ENCODE measurements around the gene KLHL29. TPM values are rescaled to one million over a fixed set of nuclear protein-coding genes. Genes with fewer than 3 reads are reported as not detected.

KLHL29 gene
- total RNA-seq, 3 donors from 2014 or later = 2.6 to 13.0 (median 5.5) TPM

DNA sequence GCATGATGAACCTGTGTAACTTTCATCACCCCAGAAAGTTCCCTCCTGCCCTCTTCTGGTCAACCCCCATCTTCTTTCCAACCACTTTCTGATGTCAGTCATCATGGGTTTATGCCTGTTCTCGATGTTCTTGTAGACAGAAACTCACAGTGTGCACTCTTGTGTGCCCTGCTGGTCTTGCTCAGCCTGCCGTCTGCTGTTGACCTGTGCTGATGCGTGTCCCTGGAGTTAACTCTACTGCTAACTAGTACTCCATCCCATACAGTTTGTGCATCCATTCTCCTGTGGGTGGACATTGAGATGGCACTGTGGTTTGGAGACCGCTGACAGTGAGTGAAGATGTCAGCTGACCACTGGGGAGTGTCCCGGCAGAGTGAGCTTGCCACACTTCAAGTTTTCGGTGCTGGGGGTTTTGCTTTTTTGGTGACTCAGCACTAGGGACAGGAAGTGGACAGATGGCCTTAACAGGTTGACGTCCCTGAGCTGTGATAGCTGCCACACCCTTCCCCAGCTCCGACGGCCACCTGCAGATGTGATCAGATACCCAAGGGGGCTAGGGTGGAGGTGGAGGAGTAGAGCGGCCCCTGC is 14.8 kb downstream of the KLHL29 start:
- TF ChIP-seq, protein P1, sequence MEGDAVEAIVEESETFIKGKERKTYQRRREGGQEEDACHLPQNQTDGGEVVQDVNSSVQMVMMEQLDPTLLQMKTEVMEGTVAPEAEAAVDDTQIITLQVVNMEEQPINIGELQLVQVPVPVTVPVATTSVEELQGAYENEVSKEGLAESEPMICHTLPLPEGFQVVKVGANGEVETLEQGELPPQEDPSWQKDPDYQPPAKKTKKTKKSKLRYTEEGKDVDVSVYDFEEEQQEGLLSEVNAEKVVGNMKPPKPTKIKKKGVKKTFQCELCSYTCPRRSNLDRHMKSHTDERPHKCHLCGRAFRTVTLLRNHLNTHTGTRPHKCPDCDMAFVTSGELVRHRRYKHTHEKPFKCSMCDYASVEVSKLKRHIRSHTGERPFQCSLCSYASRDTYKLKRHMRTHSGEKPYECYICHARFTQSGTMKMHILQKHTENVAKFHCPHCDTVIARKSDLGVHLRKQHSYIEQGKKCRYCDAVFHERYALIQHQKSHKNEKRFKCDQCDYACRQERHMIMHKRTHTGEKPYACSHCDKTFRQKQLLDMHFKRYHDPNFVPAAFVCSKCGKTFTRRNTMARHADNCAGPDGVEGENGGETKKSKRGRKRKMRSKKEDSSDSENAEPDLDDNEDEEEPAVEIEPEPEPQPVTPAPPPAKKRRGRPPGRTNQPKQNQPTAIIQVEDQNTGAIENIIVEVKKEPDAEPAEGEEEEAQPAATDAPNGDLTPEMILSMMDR (IDR thresholded peaks at IDR 0.05) = no peak
- no peaks in the 10 kb centered on the region for H3K9me3 ChIP-seq
- DNase-seq (no peak), ATAC-seq (no peak)
- no peaks in the 10 kb centered on the region for H3K36me3 ChIP-seq (ENCODE audit: low read depth)
- peaks cover 3% of the 10 kb centered on the region for H3K4me1 ChIP-seq (ENCODE audit: low read depth)
- intact Hi-C loops (cut with DNase I, micrococcal nuclease) = no loop called here
- H3K4me3 ChIP-seq = no peak overlapping the region

DNA sequence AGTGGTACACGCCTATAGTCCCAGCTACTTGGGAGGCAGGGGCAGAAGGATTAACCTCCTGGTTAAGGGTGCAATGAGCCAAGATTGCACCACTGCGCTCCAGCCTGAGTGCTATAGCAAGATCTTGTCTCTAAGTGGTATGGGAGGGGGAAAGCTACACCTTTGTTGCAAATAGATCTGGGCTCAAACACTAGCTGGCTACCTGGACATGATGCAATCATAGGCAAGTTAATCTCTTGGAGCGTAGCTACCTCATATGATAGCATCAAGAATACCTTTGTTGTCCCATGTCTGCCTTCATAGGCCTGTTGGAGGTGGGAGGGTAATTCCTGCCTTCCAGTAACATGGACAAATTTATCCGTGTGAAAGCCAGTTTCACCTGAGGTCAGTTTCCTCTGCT is 15.7 kb downstream of the KLHL29 start:
- Histone ChIP-seq H3K9me3 (no peaks in the 10 kb centered on the region), H3K4me3 (no peak overlapping the region), H3K4me1 (ENCODE audit: low read depth) (peaks cover 3% of the 10 kb centered on the region), H3K36me3 (ENCODE audit: low read depth) (no peaks in the 10 kb centered on the region)
- DNase-seq (no peak), ATAC-seq (no peak)
- intact Hi-C loops (cut with DNase I, micrococcal nuclease) = no loop called here
- TF ChIP-seq, protein P1 (IDR thresholded peaks at IDR 0.05) = no peak

DNA sequence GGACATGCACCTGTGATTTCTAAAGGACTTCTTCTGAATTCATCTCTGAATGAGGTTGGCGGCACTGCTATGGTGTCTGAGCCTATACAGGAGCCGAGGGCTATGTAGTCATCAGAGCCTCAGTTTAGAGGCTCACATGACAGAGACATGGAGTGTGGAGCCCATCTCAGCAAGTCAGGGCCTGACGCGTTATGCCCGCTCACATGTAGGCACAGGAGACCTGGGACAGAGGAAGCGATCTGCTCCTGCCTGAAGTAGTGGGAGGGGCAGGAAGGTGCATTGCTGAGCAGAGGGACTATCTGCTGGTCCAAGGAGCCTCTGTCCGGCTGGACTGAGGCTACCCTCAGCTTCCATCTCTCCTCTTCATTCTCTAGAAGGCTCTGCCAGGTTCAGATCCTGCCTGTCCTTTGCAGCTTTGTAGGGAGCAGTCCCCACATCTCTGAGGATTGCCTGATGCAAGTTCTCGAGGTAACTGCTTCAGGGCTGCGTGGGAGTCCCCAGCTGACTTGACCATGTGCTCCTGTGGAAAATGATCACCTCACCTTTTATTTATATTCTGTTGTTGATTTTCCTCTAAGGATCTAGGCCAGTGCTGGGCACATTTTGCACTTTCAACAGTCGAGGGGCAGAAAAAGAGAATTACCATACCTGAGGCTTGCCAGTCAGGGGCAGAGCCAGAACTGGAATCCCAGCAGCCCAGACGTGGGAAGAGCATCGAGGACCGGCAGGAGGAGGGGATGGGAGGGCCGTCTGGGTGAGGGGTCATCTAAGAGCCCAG is 16.6 kb downstream of the KLHL29 start:
- Histone ChIP-seq H3K36me3 (ENCODE audit: low read depth) (no peaks in the 10 kb centered on the region), H3K9me3 (no peaks in the 10 kb centered on the region), H3K4me3 (no peak overlapping the region), H3K4me1 (ENCODE audit: low read depth) (peaks cover 3% of the 10 kb centered on the region)
- TF ChIP-seq, protein P1 (IDR thresholded peaks at IDR 0.05) = no peak
- no peak for DNase-seq
- no peak for ATAC-seq
- intact Hi-C loops (cut with DNase I, micrococcal nuclease) = no loop called here

DNA sequence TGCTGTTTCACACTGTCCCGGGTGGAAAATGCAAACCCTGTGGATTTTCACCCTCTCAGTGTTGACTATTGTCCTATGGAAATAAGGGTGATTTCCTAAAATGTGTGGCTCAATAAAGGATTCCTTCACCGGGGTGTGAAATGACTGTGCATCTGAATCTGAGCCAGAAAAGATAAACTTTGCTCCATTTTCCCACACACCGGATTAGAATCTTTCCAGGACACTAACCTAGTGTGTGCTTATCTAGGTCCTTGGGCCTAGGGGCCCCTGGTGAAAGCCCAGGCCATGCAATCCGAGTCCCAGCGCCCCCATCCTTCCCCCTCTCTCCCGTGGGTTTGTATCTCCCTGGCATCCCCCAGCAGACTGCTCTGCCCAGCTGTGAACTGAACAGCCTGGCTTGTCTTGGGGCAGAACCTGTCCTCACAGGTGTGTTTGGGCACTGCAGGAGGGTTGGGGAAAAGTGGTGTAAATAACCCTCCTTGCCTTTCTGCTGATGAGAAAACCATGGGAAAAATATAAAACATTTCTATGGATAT is 17.3 kb downstream of the KLHL29 start:
- Histone ChIP-seq H3K4me3 (no peak overlapping the region), H3K4me1 (ENCODE audit: low read depth) (peaks cover 3% of the 10 kb centered on the region), H3K36me3 (ENCODE audit: low read depth) (no peaks in the 10 kb centered on the region), H3K9me3 (no peaks in the 10 kb centered on the region)
- intact Hi-C loops (cut with DNase I, micrococcal nuclease) = no loop called here
- ATAC-seq (peak; percentile 18), DNase-seq (no peak)
- TF ChIP-seq, protein P1 (IDR thresholded peaks at IDR 0.05) = no peak

DNA sequence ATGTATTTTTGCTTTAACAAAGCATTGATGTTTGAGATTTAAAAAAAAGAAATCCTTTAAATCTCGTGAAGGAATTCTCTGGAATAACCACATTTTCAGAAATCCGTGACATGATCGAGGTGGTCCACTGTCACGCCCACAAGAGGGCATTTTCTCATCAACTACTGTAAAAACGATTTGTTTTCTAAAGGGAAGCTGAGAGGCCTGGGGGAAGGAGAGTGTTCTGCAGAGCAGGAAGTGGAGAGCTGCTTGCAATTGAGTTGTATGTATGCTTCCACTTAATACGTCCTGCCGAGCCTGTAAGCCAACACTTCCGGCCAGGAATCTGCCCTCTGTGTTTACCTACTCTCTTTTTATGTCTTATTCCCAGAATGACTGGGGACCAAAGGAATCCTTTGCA is 19.4 kb downstream of the KLHL29 start:
- intact Hi-C loops (cut with DNase I, micrococcal nuclease) = no loop called here
- DNase-seq (peak; percentile 53 to 76 (median 58)), ATAC-seq (peak; percentile 95)
- no peak overlapping the region for H3K4me3 ChIP-seq
- no peaks in the 10 kb centered on the region for H3K9me3 ChIP-seq
- H3K4me1 ChIP-seq (ENCODE audit: low read depth) = no peaks in the 10 kb centered on the region
- TF ChIP-seq, protein P1 (IDR thresholded peaks at IDR 0.05) = no peak
- no peaks in the 10 kb centered on the region for H3K36me3 ChIP-seq (ENCODE audit: low read depth)
